NT2/D1 (cell line): ENCODE data around the gene ABHD6.

Experiments used
- YY1 ChIP-seq: IDR thresholded peaks from 2 replicates; pipeline ENCODE4 v1.6.1; 2011; ENCODE audit not compliant: insufficient read length, insufficient read depth
- ZNF274 ChIP-seq: IDR thresholded peaks from 2 replicates; pipeline ENCODE4 v1.6.1; 2011; ENCODE audit warnings: mild to moderate bottlenecking, low read depth, low read length

DNA sequence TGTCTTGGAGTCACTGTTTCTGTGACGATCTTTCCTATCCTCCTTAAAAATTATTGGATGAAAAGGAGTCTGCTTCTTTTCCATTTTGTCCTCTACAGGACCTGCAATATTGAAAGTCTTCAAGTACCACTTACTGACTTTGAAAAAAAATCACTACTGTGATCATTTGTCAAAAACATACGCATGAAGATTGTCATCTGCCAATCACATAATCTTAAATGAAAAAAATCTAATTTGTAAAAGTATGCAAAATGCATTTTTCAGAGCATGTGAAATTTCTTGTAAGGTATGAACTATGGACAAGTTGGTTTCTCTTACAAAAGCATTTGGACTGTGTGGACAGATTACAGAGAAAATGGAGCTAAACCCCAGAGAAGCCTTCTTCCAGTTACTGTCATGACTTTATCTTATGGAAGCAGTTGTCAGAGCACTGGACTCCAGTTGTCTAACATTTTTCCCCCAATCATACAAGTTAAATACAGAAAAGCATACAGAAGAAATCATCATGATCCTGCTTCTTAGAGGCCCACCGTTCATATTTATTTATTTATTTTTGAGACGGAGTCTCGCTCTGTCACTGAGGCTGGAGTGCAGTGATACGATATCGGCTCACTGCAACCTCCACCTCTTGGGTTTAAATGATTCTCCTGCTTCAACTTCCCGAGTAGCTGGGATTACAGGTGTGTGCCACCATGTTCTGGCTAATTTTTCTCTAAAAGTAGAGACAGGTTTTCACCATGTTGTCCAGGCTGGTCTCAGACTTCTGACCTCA is 91.7 kb downstream of the ABHD6 start:
- TF ChIP-seq YY1 = no peak
- TF ChIP-seq ZNF274 = no peak
